NCI-H187 (cell line): ENCODE measurements around the gene TTC23L.

Source experiments
- DNase-seq, 2 experiments: peaks; one replicate each; lab custom pipeline; 2025; lab: John Stamatoyannopoulos, UW

Gene TTC23L

DNA sequence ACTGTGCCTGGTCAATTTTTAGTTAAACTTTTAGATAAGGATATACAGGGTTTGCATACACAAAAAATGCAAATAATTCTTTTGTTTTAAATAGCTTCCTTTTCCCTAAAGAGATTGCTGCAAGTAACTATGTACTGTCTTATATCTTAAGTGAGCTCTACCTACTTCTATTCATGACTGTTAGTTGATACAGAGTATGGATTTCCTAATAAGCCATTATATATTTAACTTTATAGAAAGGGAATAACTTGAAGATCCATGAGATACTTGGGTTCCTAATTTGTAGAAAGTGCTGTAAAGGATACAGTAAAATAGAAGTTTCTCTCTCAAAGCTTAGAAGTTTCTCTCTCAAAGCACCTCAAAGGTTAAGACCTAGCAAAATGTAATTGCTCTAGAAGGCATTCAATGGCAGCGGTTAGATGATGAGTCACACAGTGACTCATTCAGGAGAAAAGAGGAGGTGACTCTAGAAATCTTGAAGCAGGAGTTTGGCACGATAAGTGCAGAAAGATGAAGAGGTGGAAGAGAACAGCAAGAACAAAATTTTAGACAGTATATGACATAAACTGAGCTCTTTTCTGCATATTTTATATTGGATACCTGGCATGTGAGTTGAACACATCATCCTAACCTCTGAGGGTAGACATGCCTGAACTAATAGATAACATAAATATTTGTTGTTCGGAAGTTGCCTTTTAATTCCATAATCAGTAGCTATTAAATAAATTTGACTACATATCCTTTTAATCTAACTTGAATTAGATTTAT, 84.9 kb downstream of the TTC23L start:
- no peak for DNase-seq

GRCh38 chr5:34924462-34924765, 85.5 kb downstream of the TTC23L start:
- no peak for DNase-seq

- DNase-seq, result no peak
These were observed 87.4 kb downstream of the TTC23L start for GRCh38 chr5:34926318-34926888.

DNA sequence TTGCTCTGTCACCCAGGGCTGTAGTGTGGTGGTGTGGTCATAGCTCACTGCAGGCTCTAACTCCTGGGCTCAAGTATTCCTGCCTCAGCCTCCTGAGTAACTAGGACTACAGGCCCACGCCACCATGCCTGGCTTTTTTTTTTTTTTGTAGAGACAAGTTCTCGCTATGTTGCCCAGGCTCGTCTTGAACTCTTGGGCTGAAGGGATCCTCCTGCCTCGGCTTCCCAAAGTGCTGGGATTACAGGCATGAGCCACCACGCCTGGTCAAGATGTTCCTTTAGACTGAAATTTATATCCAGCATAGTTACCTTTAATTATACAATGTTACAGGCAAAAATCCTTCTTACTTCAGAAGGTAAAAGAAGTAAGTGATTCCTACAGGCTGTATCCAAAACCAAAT, 88.8 kb downstream of the TTC23L start:
- no peak for DNase-seq

DNA sequence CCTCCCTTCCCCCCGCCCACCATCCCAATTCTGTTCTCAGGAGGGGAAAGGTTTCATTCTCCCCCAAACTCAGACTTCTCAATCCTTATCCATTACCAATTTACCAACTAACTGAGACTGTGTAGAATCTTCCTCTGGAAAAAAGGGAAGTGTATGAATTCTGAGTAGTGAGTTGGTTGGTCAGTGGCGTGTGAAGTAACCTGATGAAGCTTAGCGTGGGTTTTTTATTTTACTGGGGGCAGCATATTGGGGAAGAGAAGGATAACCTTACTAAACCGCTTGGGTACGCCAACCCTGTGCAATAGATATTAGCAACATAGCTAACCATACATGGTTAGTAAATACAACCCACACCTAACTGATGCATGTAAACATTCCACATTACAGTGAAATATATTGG, 89.3 kb downstream of the TTC23L start:
- no peak for DNase-seq

DNA sequence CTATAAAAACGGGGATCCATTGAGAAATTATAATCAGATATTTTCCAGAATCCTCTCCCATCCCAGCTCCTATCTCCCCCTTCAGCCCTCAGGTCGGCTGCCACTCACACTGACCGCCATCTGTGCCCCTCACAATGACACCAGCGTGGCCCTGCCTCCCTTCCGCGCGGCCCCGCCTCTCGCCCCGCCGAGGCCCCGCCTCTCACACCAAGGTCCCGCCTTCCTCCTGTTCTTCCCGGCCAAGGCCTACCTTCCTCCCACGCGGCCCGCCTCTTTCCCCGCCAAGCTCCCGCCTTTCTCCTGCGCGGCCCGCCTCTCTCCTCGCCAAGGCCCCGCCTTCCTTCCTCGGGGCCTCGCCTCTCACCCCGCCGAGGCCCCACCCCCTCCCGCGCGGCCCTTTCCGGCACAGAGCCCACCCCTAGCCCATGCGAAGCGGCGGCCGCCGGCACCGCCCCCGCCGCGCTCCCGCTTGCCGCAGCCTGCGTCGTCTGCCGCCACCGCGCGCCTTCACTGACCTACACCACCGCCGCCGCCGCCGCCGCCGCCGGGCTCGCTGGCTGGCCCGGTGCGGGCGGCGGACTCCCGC, 90.3 kb downstream of the TTC23L start, which contains the start of gene DNAJC21:
Gene DNAJC21 (plus strand): TSS at position 426 of the 586 bp plus-strand sequence. CDS start 261 bp downstream, outside the sequence.
- peak; percentile 95 to 99 for DNase-seq

GRCh38 chr5:34929720-34930461, 90.9 kb downstream of the TTC23L start:
- DNase-seq, result peak in 1 of 2 experiments; percentile 55

DNA sequence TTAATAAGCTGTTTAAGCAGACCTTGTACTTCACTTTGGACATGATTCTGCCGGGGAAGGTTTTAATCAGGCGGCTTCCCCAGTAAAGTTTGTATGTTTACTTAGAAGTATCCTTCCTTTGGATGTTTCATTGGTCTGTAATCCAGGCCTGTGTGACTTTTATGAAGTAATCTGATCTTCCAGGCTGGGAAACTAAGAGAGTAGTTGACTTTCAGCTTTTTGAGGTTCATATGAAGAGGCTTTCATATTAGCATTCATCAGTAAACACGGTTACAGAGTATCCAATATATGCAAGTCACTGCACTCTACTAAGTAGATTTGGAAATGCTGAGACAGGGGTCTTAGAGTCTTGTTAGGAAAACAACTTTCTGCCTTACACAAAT, 91.5 kb downstream of the TTC23L start:
- no peak for DNase-seq

DNA sequence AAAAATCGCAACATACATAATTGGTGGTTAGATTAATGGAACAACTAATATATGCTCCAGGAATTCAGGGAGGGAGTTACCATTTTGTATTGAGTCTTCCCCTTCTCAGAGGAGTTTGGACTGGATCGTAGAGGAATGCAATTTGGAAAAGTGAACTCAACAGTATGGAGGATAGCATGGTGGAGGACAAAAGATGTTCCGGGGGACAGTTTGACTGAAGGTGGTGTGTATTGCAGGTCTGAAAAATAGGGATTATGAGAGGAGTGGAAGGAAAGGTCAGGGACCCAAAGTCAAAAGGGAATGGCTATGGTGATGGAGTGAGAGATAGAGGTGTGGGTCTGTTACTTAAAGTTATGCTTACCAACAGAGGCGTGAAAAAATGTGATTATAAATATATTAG, 91.9 kb downstream of the TTC23L start:
- DNase-seq, result no peak

DNA sequence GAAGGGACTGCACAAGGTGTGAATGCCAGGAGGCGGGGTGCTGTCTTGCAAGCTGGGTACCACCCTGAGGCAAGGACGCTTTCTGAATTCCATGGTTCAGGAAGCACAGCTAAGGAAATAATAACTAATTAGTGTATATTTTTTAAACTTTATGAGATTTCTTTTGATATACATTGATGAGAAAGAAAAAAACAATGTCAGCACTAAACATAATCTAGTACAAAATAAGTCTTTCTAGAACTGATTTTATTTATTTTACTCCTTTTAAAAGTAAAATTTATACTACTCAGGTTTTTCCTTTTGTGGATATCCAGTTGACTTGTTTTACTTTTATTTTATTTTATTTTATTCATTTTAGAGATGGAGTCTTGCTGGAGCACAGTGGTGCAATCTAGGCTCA, 94.0 kb downstream of the TTC23L start:
- DNase-seq, result no peak

GRCh38 chr5:34941936-34942335, 103.0 kb downstream of the TTC23L start:
- DNase-seq, result no peak

- DNase-seq, result no peak
These were observed 105.1 kb downstream of the TTC23L start for GRCh38 chr5:34944044-34944443.

DNA sequence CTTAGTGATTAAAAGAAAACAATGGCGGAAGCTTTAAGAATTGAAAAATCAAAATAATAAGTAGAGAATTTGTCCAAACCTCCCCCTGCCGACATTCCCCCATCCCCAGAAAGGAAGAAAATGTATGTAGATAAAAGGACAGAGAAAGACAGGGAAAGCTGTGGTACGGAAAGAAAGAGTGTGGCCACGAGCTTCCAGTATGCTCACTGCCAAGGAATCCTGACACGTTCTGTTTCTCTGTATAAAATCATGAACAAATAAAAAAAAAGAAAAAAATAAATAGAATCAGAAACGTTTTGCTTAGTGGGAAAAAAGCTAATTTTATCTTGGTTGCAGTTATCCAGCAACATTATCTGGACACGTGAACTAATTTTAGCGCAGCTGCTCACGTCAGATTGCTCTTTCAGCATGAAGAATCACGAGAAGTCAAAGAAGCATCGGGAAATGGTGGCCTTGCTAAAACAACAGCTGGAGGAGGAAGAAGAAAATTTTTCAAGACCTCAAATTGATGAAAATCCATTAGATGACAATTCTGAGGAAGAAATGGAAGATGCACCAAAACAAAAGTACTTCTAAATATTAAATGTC, 105.6 kb downstream of the TTC23L start:
- no peak for DNase-seq
